GM12865 (cell line): ENCODE results near the gene ANKS4B.
"Not testable (repeated sequence)": the region's sequence is repeated elsewhere in the genome, so short reads cannot be mapped to it uniquely, and the experiment has no call there.

ENCODE experiments used
- DNase-seq: peaks from one replicate; pipeline ENCODE4 v3.0.0; 2010; ENCODE audit warnings: low read depth
- H3K4me3 ChIP-seq: 2 replicates; pipeline ENCODE4 v1.5.1; 2011; ENCODE audit warnings: mild to moderate bottlenecking, low read depth, low read length, control low read depth
- CTCF ChIP-seq: IDR thresholded peaks from 2 replicates; pipeline ENCODE4 v1.5.1; 2011; ENCODE audit warnings: low read length, control low read depth, low read depth, inconsistent platforms; ENCODE audit not compliant: insufficient read depth; ENCODE audit errors: missing control alignments

ANKS4B gene

GRCh38 chr16:21244518-21245215 lies 11.2 kb downstream of the ANKS4B start:
- DNase-seq: no peak
- no peak for TF ChIP-seq CTCF
- no peak overlapping the region for H3K4me3 ChIP-seq

GRCh38 chr16:21248179-21248578 lies 14.7 kb downstream of the ANKS4B start:
- not testable (repeated sequence) for DNase-seq, H3K4me3 ChIP-seq

- H3K4me3 ChIP-seq: no peak overlapping the region
- TF ChIP-seq CTCF: no peak
- DNase-seq: no peak
These were observed 16.8 kb downstream of the ANKS4B start for GRCh38 chr16:21250072-21250923.

GRCh38 chr16:21253470-21253869 lies 20.0 kb downstream of the ANKS4B start:
- H3K4me3 ChIP-seq: no peak overlapping the region
- no peak for TF ChIP-seq CTCF
- DNase-seq: no peak

- DNase-seq: no peak
- no peak for TF ChIP-seq CTCF
- no peak overlapping the region for H3K4me3 ChIP-seq
These were observed 23.1 kb downstream of the ANKS4B start for GRCh38 chr16:21256636-21257035.

GRCh38 chr16:21257284-21257683 lies 23.8 kb downstream of the ANKS4B start:
- no peak overlapping the region for H3K4me3 ChIP-seq
- DNase-seq: no peak
- TF ChIP-seq CTCF: no peak

- no peak for DNase-seq
- TF ChIP-seq CTCF: no peak
- H3K4me3 ChIP-seq: no peak overlapping the region
These were observed 27.6 kb downstream of the ANKS4B start for GRCh38 chr16:21260870-21261791.
